H9 (cell line): ENCODE data around the gene C1QTNF2. TPM values are rescaled to one million over a fixed set of nuclear protein-coding genes. Genes with fewer than 3 reads are reported as not detected.

Experiments used
- DNase-seq: peaks from one replicate; pipeline ENCODE4 v3.0.0-alpha.2; 2017
- H2AFZ ChIP-seq: one replicate; pipeline ENCODE4 v1.6.1; 2013; ENCODE audit warnings: mild to moderate bottlenecking, low read length, control low read depth, moderate library complexity
- H2AK5ac ChIP-seq: 2 replicates; pipeline ENCODE4 v1.6.1; 2013; ENCODE audit warnings: low read length, control low read depth, mixed read lengths; ENCODE audit not compliant: insufficient read length
- H2BK120ac ChIP-seq: one replicate; pipeline ENCODE4 v1.6.1; 2013; ENCODE audit warnings: low read depth, mild to moderate bottlenecking, low read length, control low read depth, inconsistent platforms; ENCODE audit not compliant: poor library complexity, severe bottlenecking
- H2BK12ac ChIP-seq: 2 replicates; pipeline ENCODE4 v1.6.1; 2013; ENCODE audit warnings: low read length, control low read depth, mixed read lengths, low read depth; ENCODE audit not compliant: insufficient read length
- H2BK15ac ChIP-seq: 2 replicates; pipeline ENCODE4 v1.6.1; 2013; ENCODE audit warnings: low read depth, low read length, control low read depth
- H2BK20ac ChIP-seq: one replicate; pipeline ENCODE4 v1.6.1; 2013; ENCODE audit warnings: low read depth, mild to moderate bottlenecking, low read length, control low read depth, inconsistent platforms; ENCODE audit not compliant: poor library complexity, severe bottlenecking
- H2BK5ac ChIP-seq: 2 replicates; pipeline ENCODE4 v1.6.1; 2013; ENCODE audit warnings: low read length, control low read depth, mixed read lengths; ENCODE audit not compliant: insufficient read length
- H3K14ac ChIP-seq: 2 replicates; pipeline ENCODE4 v1.6.1; 2013; ENCODE audit warnings: low read length, control low read depth; ENCODE audit not compliant: insufficient read depth
- H3K18ac ChIP-seq: 2 replicates; pipeline ENCODE4 v1.6.1; 2013; ENCODE audit warnings: low read depth, mild to moderate bottlenecking, mixed read lengths, low read length, control low read depth; ENCODE audit not compliant: insufficient read length
- H3K23ac ChIP-seq: 2 replicates; pipeline ENCODE4 v1.6.1; 2013; ENCODE audit warnings: low read length, control low read depth, mixed read lengths, low read depth; ENCODE audit not compliant: insufficient read length
- H3K23me2 ChIP-seq: 2 replicates; pipeline ENCODE4 v1.6.1; 2013; ENCODE audit warnings: low read depth, mild to moderate bottlenecking, mixed read lengths, low read length, control low read depth; ENCODE audit not compliant: insufficient read length, poor library complexity, severe bottlenecking
- H3K27ac ChIP-seq: 2 replicates; pipeline ENCODE4 v1.5.1; 2013; ENCODE audit warnings: low read length, control low read depth, mixed read lengths, low read depth; ENCODE audit not compliant: insufficient read length
- H3K27me3 ChIP-seq: 2 replicates; pipeline ENCODE4 v1.6.1; 2013; ENCODE audit warnings: low read length, control low read depth, inconsistent platforms; ENCODE audit not compliant: insufficient read depth
- H3K4ac ChIP-seq: 2 replicates; pipeline ENCODE4 v1.6.1; 2013; ENCODE audit warnings: low read depth, mild to moderate bottlenecking, control low read depth, inconsistent platforms, low read length, moderate library complexity
- H3K4me1 ChIP-seq: 2 replicates; pipeline ENCODE4 v1.6.1; 2013; ENCODE audit warnings: low read length, control low read depth, inconsistent platforms; ENCODE audit not compliant: insufficient read depth
- H3K4me2 ChIP-seq: 2 replicates; pipeline ENCODE4 v1.6.1; 2013; ENCODE audit warnings: low read length, control low read depth, mixed read lengths; ENCODE audit not compliant: insufficient read length, insufficient read depth
- H3K56ac ChIP-seq: 2 replicates; pipeline ENCODE4 v1.6.1; 2013; ENCODE audit warnings: low read depth, mild to moderate bottlenecking, mixed read lengths, low read length, control low read depth; ENCODE audit not compliant: insufficient read length
- H3K79me1 ChIP-seq: 2 replicates; pipeline ENCODE4 v1.6.1; 2013; ENCODE audit warnings: low read depth, mild to moderate bottlenecking, moderate library complexity, low read length, control low read depth, inconsistent platforms; ENCODE audit not compliant: insufficient read depth, poor library complexity, severe bottlenecking
- H3K79me2 ChIP-seq: 2 replicates; pipeline ENCODE4 v1.6.1; 2013; ENCODE audit warnings: low read length, control low read depth, inconsistent platforms; ENCODE audit not compliant: insufficient read depth
- H3K9ac ChIP-seq: 2 replicates; pipeline ENCODE4 v1.6.1; 2013; ENCODE audit warnings: low read length, control low read depth, mixed read lengths; ENCODE audit not compliant: insufficient read length; ENCODE audit errors: extremely low read depth
- H3K9me3 ChIP-seq: one replicate; pipeline ENCODE4 v1.6.1; 2013; ENCODE audit warnings: low read depth, low read length, inconsistent platforms; ENCODE audit not compliant: control insufficient read depth
- H3T11ph ChIP-seq: one replicate; pipeline ENCODE4 v1.6.1; 2013; ENCODE audit warnings: mild to moderate bottlenecking, low read length, control low read depth, inconsistent platforms
- H4K20me1 ChIP-seq: one replicate; pipeline ENCODE4 v1.6.1; 2013; ENCODE audit not compliant: control insufficient read depth, insufficient read length, insufficient read depth
- H4K5ac ChIP-seq: 2 replicates; pipeline ENCODE4 v1.6.1; 2013; ENCODE audit warnings: low read depth, mild to moderate bottlenecking, mixed read lengths, low read length, control low read depth; ENCODE audit not compliant: insufficient read length
- H4K8ac ChIP-seq: replicated peaks from 2 replicates; pipeline ENCODE4 v1.6.1; 2013; ENCODE audit warnings: low read length, control low read depth, mixed read lengths, low read depth; ENCODE audit not compliant: insufficient read length
- H4K91ac ChIP-seq: 2 replicates; pipeline ENCODE4 v1.6.1; 2013; ENCODE audit warnings: low read depth, mild to moderate bottlenecking, moderate library complexity, mixed read lengths, low read length, control low read depth; ENCODE audit not compliant: insufficient read length
- H3K27ac Mint-ChIP-seq, 3 experiments: 2 replicates in 2 of 3; 3 replicates in 1 of 3; pipeline ENCODE4 v1.8.0; 2020 to 2021; ENCODE audit warnings: mixed read lengths in 3 of 3, mild to moderate bottlenecking in 1 of 3, moderate library complexity in 1 of 3
- H3K27me3 Mint-ChIP-seq: 2 replicates; pipeline ENCODE4 v1.8.0; 2021; ENCODE audit warnings: low read depth, mild to moderate bottlenecking, moderate library complexity, mixed read lengths
- H3K36me3 Mint-ChIP-seq, 3 experiments: 2 replicates in 2 of 3; 3 replicates in 1 of 3; pipeline ENCODE4 v1.8.0; 2020 to 2021; ENCODE audit warnings: low read depth in 3 of 3, mixed read lengths in 3 of 3; ENCODE audit not compliant: insufficient read depth in 1 of 3
- H3K4me1 Mint-ChIP-seq, 2 experiments: 2 replicates each; pipeline ENCODE4 v1.8.0; 2020; ENCODE audit warnings: mixed read lengths in 2 of 2
- H3K4me3 Mint-ChIP-seq, 2 experiments: 2 replicates in 1 of 2; 3 replicates in 1 of 2; pipeline ENCODE4 v1.8.0; 2020 to 2021; ENCODE audit warnings: mild to moderate bottlenecking in 2 of 2, mixed read lengths in 2 of 2, moderate library complexity in 1 of 2
- H3K9me3 Mint-ChIP-seq, 2 experiments: 2 replicates in 1 of 2; 3 replicates in 1 of 2; pipeline ENCODE4 v1.8.0; 2020; ENCODE audit warnings: mild to moderate bottlenecking in 2 of 2, mixed read lengths in 2 of 2, moderate library complexity in 1 of 2
- WGBS: extraction: QIAGEN DNeasy Blood & Tissue Kit; methylation state at CpG from one replicate; pipeline ENCODE4 v1.1.7; 2013; ENCODE audit warnings: missing lambda C conversion rate, low lambda C conversion rate, mixed read lengths; ENCODE audit not compliant: insufficient read length; ENCODE audit errors: extremely low coverage; 5-methylcytosine and 5-hydroxymethylcytosine counted together
- total RNA-seq: library from RNA; stranded (reverse); gene quantifications from 2 replicates; pipeline ENCODE4 v1.2.1, GENCODE V29; 2021
- TF ChIP-seq, protein P1 (sequence below): fragments of 200-600 bp; sonication (generic); conservative IDR thresholded peaks from 3 replicates; pipeline ENCODE4 v1.8.0; 2021; ENCODE audit warnings: antibody characterized with exemption, mild to moderate bottlenecking

C1QTNF2 gene
- total RNA-seq, 1 experiment from 2014 or later: 0.59 TPM

DNA sequence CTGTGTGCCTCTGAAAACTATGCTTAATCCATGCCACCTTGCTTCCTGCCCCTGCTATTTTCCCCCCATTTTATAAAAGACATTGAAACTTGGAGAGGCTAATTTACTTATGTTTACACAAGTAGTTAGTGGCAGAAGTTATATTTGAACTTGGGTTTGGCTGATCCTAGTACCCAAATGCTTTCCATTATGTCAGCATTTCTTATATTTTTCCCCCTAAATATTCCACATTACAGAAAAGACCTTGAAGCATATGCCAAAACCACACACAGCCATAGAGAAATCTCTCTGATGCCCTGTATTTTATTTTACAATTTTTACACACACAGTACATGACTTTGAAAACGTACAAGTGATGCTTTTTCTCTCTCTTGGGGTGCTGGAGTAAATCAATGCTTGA, 11.2 kb downstream of the C1QTNF2 start:
- Histone ChIP-seq H3K9ac (no peak overlapping the region), H4K91ac (no peak overlapping the region), H3K18ac (no peak overlapping the region), H2AK5ac (no peak overlapping the region), H3K79me2 (no peaks in the 10 kb centered on the region), H3K23me2 (no peaks in the 10 kb centered on the region), H3K27ac (no peak overlapping the region), H3K4ac (no peak overlapping the region), H4K20me1 (no peaks in the 10 kb centered on the region), H3T11ph (no peak overlapping the region), H3K4me2 (no peak overlapping the region), H2BK120ac (no peak overlapping the region), H3K4me1 (0 out of 2 replicates have a peak, but pooled peaks cover 2% of the 10 kb centered on the region), H4K5ac (no peak overlapping the region), H2BK12ac (no peak overlapping the region), H2BK15ac (no peak overlapping the region), H3K27me3 (no peaks in the 10 kb centered on the region), H2BK5ac (no peak overlapping the region), H4K8ac (no peak overlapping the region), H2BK20ac (no peak overlapping the region), H3K79me1 (no peaks in the 10 kb centered on the region), H3K23ac (no peak overlapping the region), H3K14ac (no peak overlapping the region), H3K56ac (no peak overlapping the region), H2AFZ (no peak overlapping the region), H3K9me3 (no peaks in the 10 kb centered on the region)
- Mint-ChIP-seq H3K27ac (no peak overlapping the region), H3K9me3 (no peaks in the 10 kb centered on the region), H3K27me3 (peaks cover 3% of the 10 kb centered on the region), H3K36me3 (no peaks in the 10 kb centered on the region), H3K4me1 (peaks cover 9 to 23% of the 10 kb centered on the region in 2 experiments), H3K4me3 (no peak overlapping the region)
- DNase-seq: no peak
- WGBS: no CpG with 5 or more reads among the region's 1 CpG
- TF ChIP-seq, protein P1, sequence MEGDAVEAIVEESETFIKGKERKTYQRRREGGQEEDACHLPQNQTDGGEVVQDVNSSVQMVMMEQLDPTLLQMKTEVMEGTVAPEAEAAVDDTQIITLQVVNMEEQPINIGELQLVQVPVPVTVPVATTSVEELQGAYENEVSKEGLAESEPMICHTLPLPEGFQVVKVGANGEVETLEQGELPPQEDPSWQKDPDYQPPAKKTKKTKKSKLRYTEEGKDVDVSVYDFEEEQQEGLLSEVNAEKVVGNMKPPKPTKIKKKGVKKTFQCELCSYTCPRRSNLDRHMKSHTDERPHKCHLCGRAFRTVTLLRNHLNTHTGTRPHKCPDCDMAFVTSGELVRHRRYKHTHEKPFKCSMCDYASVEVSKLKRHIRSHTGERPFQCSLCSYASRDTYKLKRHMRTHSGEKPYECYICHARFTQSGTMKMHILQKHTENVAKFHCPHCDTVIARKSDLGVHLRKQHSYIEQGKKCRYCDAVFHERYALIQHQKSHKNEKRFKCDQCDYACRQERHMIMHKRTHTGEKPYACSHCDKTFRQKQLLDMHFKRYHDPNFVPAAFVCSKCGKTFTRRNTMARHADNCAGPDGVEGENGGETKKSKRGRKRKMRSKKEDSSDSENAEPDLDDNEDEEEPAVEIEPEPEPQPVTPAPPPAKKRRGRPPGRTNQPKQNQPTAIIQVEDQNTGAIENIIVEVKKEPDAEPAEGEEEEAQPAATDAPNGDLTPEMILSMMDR: no peak
